Measurements from ENCODE around the gene VEZT. TPM values are rescaled to one million over a fixed set of nuclear protein-coding genes. Genes with fewer than 3 reads are reported as not detected.
A peak's percentile ranks its signal among the peaks of the same experiment; 100 is the strongest.

VEZT gene
- total and polyA plus RNA-seq, 9 of the 15 experiments (the other 6 are each of a cell fraction or from before 2014, with no cell fraction given), result 16.1 to 61.5 (median 32.6) TPM

DNA sequence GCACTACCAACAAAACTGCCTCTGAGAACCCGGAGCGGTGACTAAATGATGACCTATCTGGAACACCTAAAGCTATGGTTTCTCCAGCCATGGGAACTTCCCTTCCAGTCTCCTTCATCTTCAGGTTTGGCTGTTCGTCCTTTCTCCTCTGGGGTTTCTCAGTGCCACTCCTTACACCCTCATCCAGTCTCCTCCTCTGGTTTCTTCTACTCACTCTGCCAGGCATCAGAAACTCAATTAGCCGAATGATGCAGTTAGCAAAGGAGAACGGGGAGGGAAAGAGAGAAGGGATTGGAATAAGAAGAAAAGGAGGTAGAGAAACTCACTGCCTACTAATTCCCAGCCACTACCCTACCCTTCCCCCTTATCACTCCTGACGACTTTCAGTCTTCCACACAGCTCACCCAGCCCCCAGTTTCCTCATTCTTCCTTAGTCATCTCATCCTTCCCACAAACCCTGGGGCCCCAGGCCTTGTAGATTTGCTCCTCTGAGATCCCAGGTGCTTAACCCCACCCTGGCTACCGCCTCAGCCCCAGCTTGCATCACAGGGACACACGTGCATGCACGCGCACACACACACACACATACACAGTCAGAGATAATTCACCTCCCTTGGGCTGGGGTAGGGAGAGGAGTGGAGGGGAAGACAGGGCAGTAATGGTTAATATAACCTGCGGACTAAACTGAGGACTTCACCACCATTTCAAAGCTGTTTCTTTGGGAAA is 13.3 kb upstream of the VEZT start (continued):
- TF ChIP-seq, protein P1, sequence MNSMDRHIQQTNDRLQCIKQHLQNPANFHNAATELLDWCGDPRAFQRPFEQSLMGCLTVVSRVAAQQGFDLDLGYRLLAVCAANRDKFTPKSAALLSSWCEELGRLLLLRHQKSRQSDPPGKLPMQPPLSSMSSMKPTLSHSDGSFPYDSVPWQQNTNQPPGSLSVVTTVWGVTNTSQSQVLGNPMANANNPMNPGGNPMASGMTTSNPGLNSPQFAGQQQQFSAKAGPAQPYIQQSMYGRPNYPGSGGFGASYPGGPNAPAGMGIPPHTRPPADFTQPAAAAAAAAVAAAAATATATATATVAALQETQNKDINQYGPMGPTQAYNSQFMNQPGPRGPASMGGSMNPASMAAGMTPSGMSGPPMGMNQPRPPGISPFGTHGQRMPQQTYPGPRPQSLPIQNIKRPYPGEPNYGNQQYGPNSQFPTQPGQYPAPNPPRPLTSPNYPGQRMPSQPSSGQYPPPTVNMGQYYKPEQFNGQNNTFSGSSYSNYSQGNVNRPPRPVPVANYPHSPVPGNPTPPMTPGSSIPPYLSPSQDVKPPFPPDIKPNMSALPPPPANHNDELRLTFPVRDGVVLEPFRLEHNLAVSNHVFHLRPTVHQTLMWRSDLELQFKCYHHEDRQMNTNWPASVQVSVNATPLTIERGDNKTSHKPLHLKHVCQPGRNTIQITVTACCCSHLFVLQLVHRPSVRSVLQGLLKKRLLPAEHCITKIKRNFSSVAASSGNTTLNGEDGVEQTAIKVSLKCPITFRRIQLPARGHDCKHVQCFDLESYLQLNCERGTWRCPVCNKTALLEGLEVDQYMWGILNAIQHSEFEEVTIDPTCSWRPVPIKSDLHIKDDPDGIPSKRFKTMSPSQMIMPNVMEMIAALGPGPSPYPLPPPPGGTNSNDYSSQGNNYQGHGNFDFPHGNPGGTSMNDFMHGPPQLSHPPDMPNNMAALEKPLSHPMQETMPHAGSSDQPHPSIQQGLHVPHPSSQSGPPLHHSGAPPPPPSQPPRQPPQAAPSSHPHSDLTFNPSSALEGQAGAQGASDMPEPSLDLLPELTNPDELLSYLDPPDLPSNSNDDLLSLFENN (IDR thresholded peaks at IDR 0.05; ENCODE audit: low read depth in 2 of 2, low read length in 2 of 2), result peak in 1 of 2 experiments; percentile 74; a peak in 2 of 4 replicates
- TF ChIP-seq, protein P2, sequence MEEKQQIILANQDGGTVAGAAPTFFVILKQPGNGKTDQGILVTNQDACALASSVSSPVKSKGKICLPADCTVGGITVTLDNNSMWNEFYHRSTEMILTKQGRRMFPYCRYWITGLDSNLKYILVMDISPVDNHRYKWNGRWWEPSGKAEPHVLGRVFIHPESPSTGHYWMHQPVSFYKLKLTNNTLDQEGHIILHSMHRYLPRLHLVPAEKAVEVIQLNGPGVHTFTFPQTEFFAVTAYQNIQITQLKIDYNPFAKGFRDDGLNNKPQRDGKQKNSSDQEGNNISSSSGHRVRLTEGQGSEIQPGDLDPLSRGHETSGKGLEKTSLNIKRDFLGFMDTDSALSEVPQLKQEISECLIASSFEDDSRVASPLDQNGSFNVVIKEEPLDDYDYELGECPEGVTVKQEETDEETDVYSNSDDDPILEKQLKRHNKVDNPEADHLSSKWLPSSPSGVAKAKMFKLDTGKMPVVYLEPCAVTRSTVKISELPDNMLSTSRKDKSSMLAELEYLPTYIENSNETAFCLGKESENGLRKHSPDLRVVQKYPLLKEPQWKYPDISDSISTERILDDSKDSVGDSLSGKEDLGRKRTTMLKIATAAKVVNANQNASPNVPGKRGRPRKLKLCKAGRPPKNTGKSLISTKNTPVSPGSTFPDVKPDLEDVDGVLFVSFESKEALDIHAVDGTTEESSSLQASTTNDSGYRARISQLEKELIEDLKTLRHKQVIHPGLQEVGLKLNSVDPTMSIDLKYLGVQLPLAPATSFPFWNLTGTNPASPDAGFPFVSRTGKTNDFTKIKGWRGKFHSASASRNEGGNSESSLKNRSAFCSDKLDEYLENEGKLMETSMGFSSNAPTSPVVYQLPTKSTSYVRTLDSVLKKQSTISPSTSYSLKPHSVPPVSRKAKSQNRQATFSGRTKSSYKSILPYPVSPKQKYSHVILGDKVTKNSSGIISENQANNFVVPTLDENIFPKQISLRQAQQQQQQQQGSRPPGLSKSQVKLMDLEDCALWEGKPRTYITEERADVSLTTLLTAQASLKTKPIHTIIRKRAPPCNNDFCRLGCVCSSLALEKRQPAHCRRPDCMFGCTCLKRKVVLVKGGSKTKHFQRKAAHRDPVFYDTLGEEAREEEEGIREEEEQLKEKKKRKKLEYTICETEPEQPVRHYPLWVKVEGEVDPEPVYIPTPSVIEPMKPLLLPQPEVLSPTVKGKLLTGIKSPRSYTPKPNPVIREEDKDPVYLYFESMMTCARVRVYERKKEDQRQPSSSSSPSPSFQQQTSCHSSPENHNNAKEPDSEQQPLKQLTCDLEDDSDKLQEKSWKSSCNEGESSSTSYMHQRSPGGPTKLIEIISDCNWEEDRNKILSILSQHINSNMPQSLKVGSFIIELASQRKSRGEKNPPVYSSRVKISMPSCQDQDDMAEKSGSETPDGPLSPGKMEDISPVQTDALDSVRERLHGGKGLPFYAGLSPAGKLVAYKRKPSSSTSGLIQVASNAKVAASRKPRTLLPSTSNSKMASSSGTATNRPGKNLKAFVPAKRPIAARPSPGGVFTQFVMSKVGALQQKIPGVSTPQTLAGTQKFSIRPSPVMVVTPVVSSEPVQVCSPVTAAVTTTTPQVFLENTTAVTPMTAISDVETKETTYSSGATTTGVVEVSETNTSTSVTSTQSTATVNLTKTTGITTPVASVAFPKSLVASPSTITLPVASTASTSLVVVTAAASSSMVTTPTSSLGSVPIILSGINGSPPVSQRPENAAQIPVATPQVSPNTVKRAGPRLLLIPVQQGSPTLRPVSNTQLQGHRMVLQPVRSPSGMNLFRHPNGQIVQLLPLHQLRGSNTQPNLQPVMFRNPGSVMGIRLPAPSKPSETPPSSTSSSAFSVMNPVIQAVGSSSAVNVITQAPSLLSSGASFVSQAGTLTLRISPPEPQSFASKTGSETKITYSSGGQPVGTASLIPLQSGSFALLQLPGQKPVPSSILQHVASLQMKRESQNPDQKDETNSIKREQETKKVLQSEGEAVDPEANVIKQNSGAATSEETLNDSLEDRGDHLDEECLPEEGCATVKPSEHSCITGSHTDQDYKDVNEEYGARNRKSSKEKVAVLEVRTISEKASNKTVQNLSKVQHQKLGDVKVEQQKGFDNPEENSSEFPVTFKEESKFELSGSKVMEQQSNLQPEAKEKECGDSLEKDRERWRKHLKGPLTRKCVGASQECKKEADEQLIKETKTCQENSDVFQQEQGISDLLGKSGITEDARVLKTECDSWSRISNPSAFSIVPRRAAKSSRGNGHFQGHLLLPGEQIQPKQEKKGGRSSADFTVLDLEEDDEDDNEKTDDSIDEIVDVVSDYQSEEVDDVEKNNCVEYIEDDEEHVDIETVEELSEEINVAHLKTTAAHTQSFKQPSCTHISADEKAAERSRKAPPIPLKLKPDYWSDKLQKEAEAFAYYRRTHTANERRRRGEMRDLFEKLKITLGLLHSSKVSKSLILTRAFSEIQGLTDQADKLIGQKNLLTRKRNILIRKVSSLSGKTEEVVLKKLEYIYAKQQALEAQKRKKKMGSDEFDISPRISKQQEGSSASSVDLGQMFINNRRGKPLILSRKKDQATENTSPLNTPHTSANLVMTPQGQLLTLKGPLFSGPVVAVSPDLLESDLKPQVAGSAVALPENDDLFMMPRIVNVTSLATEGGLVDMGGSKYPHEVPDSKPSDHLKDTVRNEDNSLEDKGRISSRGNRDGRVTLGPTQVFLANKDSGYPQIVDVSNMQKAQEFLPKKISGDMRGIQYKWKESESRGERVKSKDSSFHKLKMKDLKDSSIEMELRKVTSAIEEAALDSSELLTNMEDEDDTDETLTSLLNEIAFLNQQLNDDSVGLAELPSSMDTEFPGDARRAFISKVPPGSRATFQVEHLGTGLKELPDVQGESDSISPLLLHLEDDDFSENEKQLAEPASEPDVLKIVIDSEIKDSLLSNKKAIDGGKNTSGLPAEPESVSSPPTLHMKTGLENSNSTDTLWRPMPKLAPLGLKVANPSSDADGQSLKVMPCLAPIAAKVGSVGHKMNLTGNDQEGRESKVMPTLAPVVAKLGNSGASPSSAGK (IDR thresholded peaks at IDR 0.05), result peak; percentile 81
- TF ChIP-seq, protein P3, sequence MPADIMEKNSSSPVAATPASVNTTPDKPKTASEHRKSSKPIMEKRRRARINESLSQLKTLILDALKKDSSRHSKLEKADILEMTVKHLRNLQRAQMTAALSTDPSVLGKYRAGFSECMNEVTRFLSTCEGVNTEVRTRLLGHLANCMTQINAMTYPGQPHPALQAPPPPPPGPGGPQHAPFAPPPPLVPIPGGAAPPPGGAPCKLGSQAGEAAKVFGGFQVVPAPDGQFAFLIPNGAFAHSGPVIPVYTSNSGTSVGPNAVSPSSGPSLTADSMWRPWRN (IDR thresholded peaks at IDR 0.05; ENCODE audit: low read depth), result peak; percentile 52
- TF ChIP-seq NR2C1 (IDR thresholded peaks at IDR 0.05) (peak; percentile 29; the same call in 1 of the 2 replicates), NR2C1 (tag; IDR thresholded peaks at IDR 0.05) (no peak)

Measured in K562 (cell line).